ENCODE results near the gene LUC7L3.

The LUC7L3 gene

GRCh38 chr17:50692448-50693035 lies 26.9 kb upstream of the LUC7L3 start:
- TF ChIP-seq CTCF (conservative IDR thresholded peaks at IDR 0.05; ENCODE audit: low read depth, low read length): no peak
- DNase-seq (ENCODE audit: low read depth): no peak
- H3K4me3 ChIP-seq (ENCODE audit: low read length): no peak overlapping the region

DNA sequence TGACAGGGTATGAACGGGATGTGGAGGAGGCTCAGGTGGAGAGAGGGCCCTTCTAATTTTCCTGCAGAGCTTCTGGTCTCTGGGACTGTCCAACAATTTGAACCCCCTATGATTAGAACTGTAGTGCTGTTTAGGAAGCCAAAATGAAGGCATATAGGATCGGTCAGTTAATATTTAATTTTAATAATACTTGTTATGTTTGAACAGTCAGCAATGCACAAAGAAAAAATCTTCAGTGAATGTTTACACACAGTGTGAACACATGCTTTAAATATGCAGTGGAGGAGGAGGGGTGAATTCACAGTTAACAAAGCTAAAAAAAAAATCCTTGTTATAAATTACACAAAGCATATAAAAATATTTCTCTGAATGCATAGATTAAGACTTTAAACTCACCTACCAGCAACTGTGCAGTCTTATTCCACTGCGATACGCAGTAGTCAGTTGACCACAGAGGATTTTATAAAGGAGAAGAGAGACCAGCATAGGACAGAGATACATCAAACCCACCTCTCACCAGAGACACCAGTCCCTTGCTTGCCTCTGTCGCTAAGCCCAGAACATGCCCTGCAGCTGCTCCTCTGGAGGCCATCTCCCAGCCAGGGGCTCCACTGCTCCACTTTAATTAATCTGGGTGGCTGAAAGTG lies 26.2 kb upstream of the LUC7L3 start:
- no peak for TF ChIP-seq CTCF (conservative IDR thresholded peaks at IDR 0.05; ENCODE audit: low read depth, low read length)
- DNase-seq (ENCODE audit: low read depth): no peak

DNA sequence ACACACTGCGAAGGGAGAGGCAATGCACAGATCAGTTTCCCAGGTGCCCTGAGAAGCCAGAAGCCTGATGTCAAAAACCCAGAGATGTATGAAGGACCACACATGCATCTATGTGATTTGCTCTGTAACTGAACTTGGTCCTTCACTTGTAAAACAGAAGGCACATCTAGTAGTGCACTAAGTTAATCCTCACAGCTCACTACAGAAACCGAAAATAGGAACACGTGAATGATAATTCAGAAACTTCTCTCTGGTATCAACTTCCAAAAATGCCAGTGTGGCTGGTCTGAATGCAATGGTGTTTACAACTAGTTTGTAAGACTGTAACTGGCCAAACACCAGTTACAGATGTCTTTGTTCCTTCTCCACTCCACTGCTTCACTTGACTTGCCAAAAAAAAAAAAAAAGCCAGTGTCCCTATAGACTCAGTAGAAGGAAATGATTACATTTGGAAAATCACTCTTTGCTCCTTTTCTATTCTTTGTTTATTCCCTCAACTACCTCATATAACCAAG lies 23.0 kb upstream of the LUC7L3 start:
- no peak for TF ChIP-seq CTCF (conservative IDR thresholded peaks at IDR 0.05; ENCODE audit: low read depth, low read length)
- H3K4me3 ChIP-seq (ENCODE audit: low read length): no peak overlapping the region

More for the DNA sequence above, 26.2 kb upstream of the LUC7L3 start:
- no peak overlapping the region for H3K4me3 ChIP-seq (ENCODE audit: low read length)

GRCh38 chr17:50697062-50697461 lies 22.3 kb upstream of the LUC7L3 start:
- DNase-seq (ENCODE audit: low read depth): no peak
- H3K4me3 ChIP-seq (ENCODE audit: low read length): no peak overlapping the region
- TF ChIP-seq CTCF (conservative IDR thresholded peaks at IDR 0.05; ENCODE audit: low read depth, low read length): no peak

More for the DNA sequence above, 23.0 kb upstream of the LUC7L3 start:
- no peak for DNase-seq (ENCODE audit: low read depth)

DNA sequence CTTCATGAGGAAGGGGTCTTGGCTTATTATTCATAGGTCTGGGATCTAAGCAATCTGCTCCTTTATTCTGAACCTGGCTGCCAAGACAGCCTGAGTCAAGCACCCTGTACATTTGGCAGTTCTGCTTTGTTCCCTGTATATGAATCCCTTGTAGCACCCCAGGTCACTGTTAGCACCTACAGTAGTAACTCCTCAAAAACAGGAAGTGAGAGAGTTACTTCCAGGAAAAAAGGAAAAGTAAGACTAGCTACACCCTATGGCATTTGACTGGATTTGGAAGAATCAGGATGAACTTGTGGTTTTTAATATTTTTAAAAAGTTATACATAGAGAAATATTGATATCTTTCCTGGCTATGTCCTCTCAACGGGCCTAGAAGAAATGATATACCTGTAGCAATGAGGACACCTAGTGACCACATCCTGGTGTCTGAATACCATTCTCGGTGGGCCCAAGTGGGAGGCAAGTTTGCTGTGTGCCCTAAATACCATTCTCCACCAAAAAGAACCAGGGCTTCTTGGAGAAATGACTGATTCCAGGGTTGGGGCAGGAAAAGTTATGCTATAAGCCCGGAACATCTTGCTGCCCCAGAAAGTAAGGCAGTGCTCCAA lies 21.6 kb upstream of the LUC7L3 start:
- no peak for TF ChIP-seq CTCF (conservative IDR thresholded peaks at IDR 0.05; ENCODE audit: low read depth, low read length)
- DNase-seq (ENCODE audit: low read depth): no peak
- H3K4me3 ChIP-seq (ENCODE audit: low read length): no peak overlapping the region

DNA sequence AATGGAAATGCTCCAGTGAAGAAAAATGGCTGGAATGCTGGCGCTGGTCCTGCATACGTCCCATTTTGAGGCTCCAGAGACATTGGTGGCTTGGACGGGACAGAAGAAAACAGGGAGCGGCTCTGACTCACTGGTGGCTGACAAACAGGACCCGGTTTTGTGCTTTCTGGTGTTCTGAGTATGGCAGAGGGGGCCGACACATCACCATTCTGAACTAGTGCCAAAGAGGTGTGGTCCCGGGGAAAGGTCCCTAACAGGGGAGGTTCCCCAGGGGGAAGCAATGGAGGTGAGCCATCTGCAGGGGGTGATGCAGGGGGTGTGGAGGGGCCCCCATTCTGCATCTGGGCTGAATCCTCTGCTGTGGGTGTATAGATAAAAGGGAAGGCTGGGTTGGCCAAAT lies 20.0 kb upstream of the LUC7L3 start:
- TF ChIP-seq CTCF (conservative IDR thresholded peaks at IDR 0.05; ENCODE audit: low read depth, low read length): no peak
- DNase-seq (ENCODE audit: low read depth): no peak
- no peak overlapping the region for H3K4me3 ChIP-seq (ENCODE audit: low read length)

All from retinal pigment epithelial cell (primary cell).